ENCODE results near the gene GON7. TPM values are rescaled to one million over a fixed set of nuclear protein-coding genes. Genes with fewer than 3 reads are reported as not detected.
"Not testable (repeated sequence)": the region's sequence is repeated elsewhere in the genome, so short reads cannot be mapped to it uniquely, and the experiment has no call there.

Gene GON7
- total RNA-seq, 2 experiments from 2014 or later: 16.0 to 18.2 TPM

- Mint-ChIP-seq H3K4me1 (peaks cover 36% of the 10 kb centered on the region), H3K27me3 (no peaks in the 10 kb centered on the region), H3K4me3 (peak overlapping the region; percentile 94), H3K36me3 (ENCODE audit: low read depth) (peaks cover 25% of the 10 kb centered on the region), H3K9me3 (no peaks in the 10 kb centered on the region), H3K27ac (peak overlapping the region; percentile 80)
- CTCF ChIA-PET: interaction anchor here (0.5 to 4.1 kb wide), 9 partner anchors 9 to 150 kb away, joined by 3 to 47 read pairs (median 4); partner anchors contain the start of genes GON7, ITPK1 and UBR7
- no peak for DNase-seq
- POLR2A ChIA-PET: interaction anchor here (0.7 to 8.4 kb wide), 16 partner anchors 9 to 896 kb away, joined by 3 to 136 read pairs (median 4); partner anchors contain the start of genes DDX24, GOLGA5, GON7 and IFI27L1
Measured at GRCh38 chr14:93185349-93185720, 21.5 kb downstream of the GON7 start.

- peak; percentile 94 for DNase-seq
- Mint-ChIP-seq H3K9me3 (no peaks in the 10 kb centered on the region), H3K4me1 (peaks cover 36% of the 10 kb centered on the region), H3K27ac (peak within 1 kb of the TSS; percentile 80), H3K27me3 (no peaks in the 10 kb centered on the region), H3K36me3 (ENCODE audit: low read depth) (peaks cover 25% of the 10 kb centered on the region), H3K4me3 (peak within 1 kb of the TSS; percentile 94)
- ChIA-PET CTCF (interaction anchor here (0.5 to 4.1 kb wide), 13 partner anchors 9 to 429 kb away, joined by 3 to 47 read pairs (median 4); partner anchors contain the start of genes GON7, ITPK1 and UBR7), POLR2A (interaction anchor here (0.7 to 8.4 kb wide), 18 partner anchors 8 to 896 kb away, joined by 3 to 136 read pairs (median 4); partner anchors contain the start of genes DDX24, GOLGA5, GON7 and IFI27L1)
Measured at GRCh38 chr14:93184391-93185348, 22.2 kb downstream of the GON7 start, which contains the start of the genes LYSET and MOAP1. Gene LYSET (plus strand): TSS chr14:93185317. CDS start chr14:93185406, 89 bp downstream. Gene MOAP1 (minus strand): TSS chr14:93184897. CDS start chr14:93184242, 655 bp downstream.

GRCh38 chr14:93183596-93184317 is 23.1 kb downstream of the GON7 start:
- H3K9me3 Mint-ChIP-seq: no peaks in the 10 kb centered on the region
- no peak for DNase-seq
- ChIA-PET POLR2A (interaction anchor here (0.7 to 8.4 kb wide), 10 partner anchors 9 to 897 kb away, joined by 3 to 136 read pairs (median 4); partner anchors contain the start of genes DDX24, GON7, IFI27L1 and ITPK1), CTCF (interaction anchor here (0.6 to 4.1 kb wide), 8 partner anchors 9 to 151 kb away, joined by 3 to 47 read pairs (median 5); partner anchors contain the start of genes GON7, ITPK1 and UBR7)
- H3K4me1 Mint-ChIP-seq: peaks cover 36% of the 10 kb centered on the region
- peak overlapping the region; percentile 88 for H3K4me3 Mint-ChIP-seq
- peaks cover 25% of the 10 kb centered on the region for H3K36me3 Mint-ChIP-seq (ENCODE audit: low read depth)
- peak overlapping the region; percentile 78 for H3K27ac Mint-ChIP-seq
- H3K27me3 Mint-ChIP-seq: no peaks in the 10 kb centered on the region

- H3K4me1 Mint-ChIP-seq: peaks cover 9% of the 10 kb centered on the region
- H3K27me3 Mint-ChIP-seq: peaks cover 1% of the 10 kb centered on the region
- H3K4me3 Mint-ChIP-seq: no peak overlapping the region
- CTCF ChIA-PET: interaction anchor here (1.1 to 6.1 kb wide), 4 partner anchors 9 to 62 kb away, joined by 4 to 35 read pairs (median 4); partner anchors contain the start of genes ITPK1, LYSET and MOAP1
- no peaks in the 10 kb centered on the region for H3K9me3 Mint-ChIP-seq
- POLR2A ChIA-PET: interaction anchor here (0.7 to 1.7 kb wide), 2 partner anchors 10 to 22 kb away, joined by 3 to 5 read pairs; partner anchors contain the start of genes LYSET and MOAP1
- no peaks in the 10 kb centered on the region for H3K36me3 Mint-ChIP-seq (ENCODE audit: low read depth)
- no peak for DNase-seq
- H3K27ac Mint-ChIP-seq: no peak overlapping the region
Measured at GRCh38 chr14:93175492-93175891, 31.4 kb downstream of the GON7 start.

GRCh38 chr14:93174731-93175130 is 32.1 kb downstream of the GON7 start:
- H3K27me3 Mint-ChIP-seq; DNase-seq; H3K36me3 Mint-ChIP-seq (ENCODE audit: low read depth); H3K4me1 Mint-ChIP-seq; H3K9me3 Mint-ChIP-seq; H3K27ac Mint-ChIP-seq; H3K4me3 Mint-ChIP-seq: not testable (repeated sequence)
- POLR2A ChIA-PET: interaction anchor here (1.2 kb wide), 1 partner anchor 9 kb away, joined by 4 read pairs; no protein-coding TSS in a partner anchor
- CTCF ChIA-PET: interaction anchor here (0.9 to 1.0 kb wide), 2 partner anchors 15 to 33 kb away, joined by 3 read pairs; partner anchors contain the start of gene UBR7

- Mint-ChIP-seq H3K27ac (no peak overlapping the region), H3K4me1 (peaks cover 9% of the 10 kb centered on the region), H3K36me3 (ENCODE audit: low read depth) (no peaks in the 10 kb centered on the region), H3K9me3 (no peaks in the 10 kb centered on the region), H3K27me3 (peaks cover 1% of the 10 kb centered on the region), H3K4me3 (no peak overlapping the region)
- DNase-seq: no peak
- POLR2A ChIA-PET: interaction anchor here (1.2 kb wide), 1 partner anchor 10 kb away, joined by 4 read pairs; no protein-coding TSS in a partner anchor
- CTCF ChIA-PET: interaction anchor here (1.0 to 1.6 kb wide), 2 partner anchors 14 to 61 kb away, joined by 3 to 4 read pairs; no protein-coding TSS in a partner anchor
Measured at GRCh38 chr14:93173943-93174395, 32.9 kb downstream of the GON7 start.

- H3K36me3 Mint-ChIP-seq (ENCODE audit: low read depth): no peaks in the 10 kb centered on the region
- CTCF ChIA-PET: interaction anchor here (0.7 kb wide), 1 partner anchor 14 kb away, joined by 3 read pairs; the partner anchor contains the start of gene LYSET
- H3K27ac Mint-ChIP-seq: no peak overlapping the region
- no peak overlapping the region for H3K4me3 Mint-ChIP-seq
- POLR2A ChIA-PET: no interaction called here
- DNase-seq: no peak
- H3K27me3 Mint-ChIP-seq: peaks cover 1% of the 10 kb centered on the region
- H3K4me1 Mint-ChIP-seq: no peaks in the 10 kb centered on the region
- no peaks in the 10 kb centered on the region for H3K9me3 Mint-ChIP-seq
Measured at GRCh38 chr14:93171376-93171775, 35.5 kb downstream of the GON7 start.

GRCh38 chr14:93170141-93170540 is 36.7 kb downstream of the GON7 start:
- H3K4me3 Mint-ChIP-seq; H3K27ac Mint-ChIP-seq; H3K9me3 Mint-ChIP-seq; H3K27me3 Mint-ChIP-seq; H3K4me1 Mint-ChIP-seq; DNase-seq; H3K36me3 Mint-ChIP-seq (ENCODE audit: low read depth); POLR2A ChIA-PET: not testable (repeated sequence)
- CTCF ChIA-PET: interaction anchor here (1.4 kb wide), 1 partner anchor 10 kb away, joined by 5 read pairs; no protein-coding TSS in a partner anchor

- H3K9me3 Mint-ChIP-seq; H3K27me3 Mint-ChIP-seq; H3K4me3 Mint-ChIP-seq; H3K4me1 Mint-ChIP-seq; DNase-seq; H3K27ac Mint-ChIP-seq; POLR2A ChIA-PET; H3K36me3 Mint-ChIP-seq (ENCODE audit: low read depth): not testable (repeated sequence)
- CTCF ChIA-PET: interaction anchor here (0.5 to 1.8 kb wide), 3 partner anchors 9 to 52 kb away, joined by 3 to 7 read pairs (median 5); no protein-coding TSS in a partner anchor
Measured at GRCh38 chr14:93169619-93170018, 37.2 kb downstream of the GON7 start.

- DNase-seq; H3K27ac Mint-ChIP-seq; POLR2A ChIA-PET; H3K27me3 Mint-ChIP-seq; H3K9me3 Mint-ChIP-seq; H3K4me3 Mint-ChIP-seq; H3K4me1 Mint-ChIP-seq; H3K36me3 Mint-ChIP-seq (ENCODE audit: low read depth): not testable (repeated sequence)
- CTCF ChIA-PET: interaction anchor here (1.8 kb wide), 1 partner anchor 10 kb away, joined by 7 read pairs; no protein-coding TSS in a partner anchor
Measured at GRCh38 chr14:93168610-93169009, 38.3 kb downstream of the GON7 start.

- POLR2A ChIA-PET; DNase-seq; H3K4me3 Mint-ChIP-seq; H3K27ac Mint-ChIP-seq; H3K9me3 Mint-ChIP-seq; H3K36me3 Mint-ChIP-seq (ENCODE audit: low read depth); H3K27me3 Mint-ChIP-seq; H3K4me1 Mint-ChIP-seq: not testable (repeated sequence)
- CTCF ChIA-PET: interaction anchor here (1.4 kb wide), 1 partner anchor 11 kb away, joined by 4 read pairs; no protein-coding TSS in a partner anchor
Measured at GRCh38 chr14:93165271-93166265, 41.3 kb downstream of the GON7 start.

Data from activated CD4-positive, alpha-beta memory T cell treated with anti-CD3 and anti-CD28 coated beads, Interleukin-2, amount 10 ng/mL, durations not matched to agents 7 days and 5 days (primary cell).